Pancreas (tissue), 10 donors: ENCODE results near the gene WNT2B. TPM values are rescaled to one million over a fixed set of nuclear protein-coding genes. Genes with fewer than 3 reads are reported as not detected.

Experiments
- ATAC-seq, 4 donors: fragments of 200-7000 bp; cut with Tn5 transposase; one replicate each; pipeline versions ENCODE4 v1.8.0 to v1.9.1; 2020; ENCODE audit warnings: mild to moderate bottlenecking in 4 of 4, moderate library complexity in 4 of 4
- DNase-seq, 6 donors: peaks; one replicate each; pipeline ENCODE4 v3.0.0-alpha.2; 2020
- FAIRE-seq: peaks from 2 replicates; lab custom pipeline; 2012; peaks lifted over from hg19 to GRCh38; lab: Jason Lieb, UNC
- H3K27ac ChIP-seq, 4 donors: fragments of 200-600 bp; sonication (generic); 1 replicate in 3 of 4; 2 replicates in 1 of 4; pipeline versions ENCODE4 v1.5.0 to v1.8.0; 2020
- H3K27me3 ChIP-seq, 4 donors: fragments of 200-600 bp; one replicate each; pipeline ENCODE4 v1.8.0; 2021
- H3K36me3 ChIP-seq, 3 donors: fragments of 200-600 bp; sonication (generic) in 1 of 3; one replicate each; pipeline versions ENCODE4 v1.5.0 to v1.8.0; 2020 to 2021
- H3K4me1 ChIP-seq, 3 donors: fragments of 200-600 bp; one replicate each; pipeline ENCODE4 v1.8.0; 2021
- H3K4me3 ChIP-seq, 4 donors: fragments of 200-600 bp; sonication (generic) in 2 of 4; one replicate each; pipeline versions ENCODE4 v1.5.0 to v1.8.0; 2020 to 2021
- H3K9me3 ChIP-seq, 4 donors: fragments of 200-600 bp; one replicate each; pipeline ENCODE4 v1.8.0; 2021
- WGBS, 2 donors: extraction: QIAGEN DNeasy Blood & Tissue Kit; methylation state at CpG; one replicate each; pipeline ENCODE4 v1.1.7; 2013; 5-methylcytosine and 5-hydroxymethylcytosine counted together
- intact Hi-C, 3 donors: fragments of 100-400 bp; cut with DNase I; formaldehyde crosslinking; loops; one replicate each; pipeline versions ENCODE4 v1.11.1 to v1.14.2; 2022
- polyA plus RNA-seq, 2 donors: library from polyadenylated mRNA; stranded (reverse); fragments of 200-250 nt; gene quantifications; one replicate each; pipeline ENCODE4 v1.2.3, GENCODE V29; 2013
- total RNA-seq, 6 donors: library from RNA; stranded (reverse); fragmentation: NEBNext Ultra II Directional in 4 of 6; extraction: Animal tissue kit (Norgen Biotek cat#: 25700) in 4 of 6; gene quantifications; one replicate each; pipeline versions ENCODE4 v1.2.1 to v1.2.4, GENCODE V29; 2021 to 2023
- TF ChIP-seq, protein P1 (sequence below), 4 donors: fragments of 200-600 bp; sonication (generic) in 3 of 4; IDR thresholded peaks; one replicate each; pipeline versions ENCODE4 v1.5.0 to v1.8.0; 2021; ENCODE audit warnings: antibody characterized with exemption in 4 of 4
- donor health status: healthy with polysubstance abuse.
- donor health status: DM: no; HTN: no; CAD: no; lungs with moderate emphysema.
- donor health status: DM: no; HTN: no; CAD: no.
- donor health status: control.
- donor health status: control.
- donor health status: Bipolar disorder and iron deficiency.
- donor health status: DM: yes; HTN: yes; CAD: no.
- donor health status: DM: no; HTN: no; CAD: no.
- donor health status: DM: no; HTN: no; CAD: no.
- donor health status: DM: yes; HTN: yes; CAD: no.

WNT2B gene
- total and polyA plus RNA-seq, 8 donors = 0.79 to 2.7 (median 1.4) TPM

DNA sequence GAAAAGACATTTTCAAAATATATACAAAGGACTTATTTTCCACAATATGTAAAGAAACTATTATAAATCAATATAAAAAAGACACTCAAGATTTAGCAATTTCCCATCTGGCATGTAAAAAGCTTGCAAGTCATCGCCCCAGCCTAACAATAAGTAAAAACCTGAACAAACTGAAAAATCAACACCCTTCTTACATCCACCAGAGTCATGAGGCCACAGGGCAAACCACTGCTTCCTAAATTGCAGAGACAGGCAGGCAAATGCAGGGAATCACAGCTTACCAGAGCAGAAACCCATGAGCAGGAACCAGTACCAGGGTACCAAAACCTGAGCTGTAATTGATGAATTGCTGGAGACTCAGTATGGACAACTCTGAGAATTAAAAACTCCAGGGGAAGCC lies 16.7 kb upstream of the WNT2B start:
- TF ChIP-seq, protein P1, sequence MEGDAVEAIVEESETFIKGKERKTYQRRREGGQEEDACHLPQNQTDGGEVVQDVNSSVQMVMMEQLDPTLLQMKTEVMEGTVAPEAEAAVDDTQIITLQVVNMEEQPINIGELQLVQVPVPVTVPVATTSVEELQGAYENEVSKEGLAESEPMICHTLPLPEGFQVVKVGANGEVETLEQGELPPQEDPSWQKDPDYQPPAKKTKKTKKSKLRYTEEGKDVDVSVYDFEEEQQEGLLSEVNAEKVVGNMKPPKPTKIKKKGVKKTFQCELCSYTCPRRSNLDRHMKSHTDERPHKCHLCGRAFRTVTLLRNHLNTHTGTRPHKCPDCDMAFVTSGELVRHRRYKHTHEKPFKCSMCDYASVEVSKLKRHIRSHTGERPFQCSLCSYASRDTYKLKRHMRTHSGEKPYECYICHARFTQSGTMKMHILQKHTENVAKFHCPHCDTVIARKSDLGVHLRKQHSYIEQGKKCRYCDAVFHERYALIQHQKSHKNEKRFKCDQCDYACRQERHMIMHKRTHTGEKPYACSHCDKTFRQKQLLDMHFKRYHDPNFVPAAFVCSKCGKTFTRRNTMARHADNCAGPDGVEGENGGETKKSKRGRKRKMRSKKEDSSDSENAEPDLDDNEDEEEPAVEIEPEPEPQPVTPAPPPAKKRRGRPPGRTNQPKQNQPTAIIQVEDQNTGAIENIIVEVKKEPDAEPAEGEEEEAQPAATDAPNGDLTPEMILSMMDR (IDR thresholded peaks at IDR 0.05) = no peak
- FAIRE-seq (no peak), ATAC-seq (no peak), DNase-seq (no peak)
- Histone ChIP-seq H3K9me3 (no peaks in the 10 kb centered on the region), H3K27ac (no peak overlapping the region), H3K4me3 (no peak overlapping the region), H3K27me3 (no peaks in the 10 kb centered on the region), H3K4me1 (no peaks in the 10 kb centered on the region), H3K36me3 (no peaks in the 10 kb centered on the region)
- intact Hi-C loops = no loop called here
- 88 to 93% methylated on average over 1 of the region's 1 CpG for WGBS, 2 donors

DNA sequence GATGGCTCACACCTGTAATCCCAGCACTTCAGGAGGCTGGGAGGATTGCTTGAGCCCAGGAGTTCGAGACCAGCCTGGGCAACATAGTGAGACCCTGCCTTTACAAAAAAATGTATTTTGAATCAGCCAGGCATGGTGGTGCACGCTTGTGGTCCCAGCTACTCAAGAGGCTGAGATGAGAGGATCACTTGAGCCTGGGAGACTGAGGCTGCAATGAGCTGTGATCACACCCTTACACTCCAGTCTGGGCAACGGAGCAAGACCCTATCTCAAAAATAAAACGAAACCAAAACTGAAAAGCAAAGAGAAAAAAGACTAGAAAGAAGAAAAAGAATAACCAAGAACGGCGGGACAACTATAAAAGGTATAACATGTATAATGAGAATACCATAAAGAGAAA lies 15.4 kb upstream of the WNT2B start:
- Histone ChIP-seq H3K36me3 (no peaks in the 10 kb centered on the region), H3K9me3 (no peaks in the 10 kb centered on the region), H3K4me1 (no peaks in the 10 kb centered on the region), H3K4me3 (no peak overlapping the region), H3K27ac (no peak overlapping the region), H3K27me3 (no peaks in the 10 kb centered on the region)
- TF ChIP-seq, protein P1 (IDR thresholded peaks at IDR 0.05) = no peak
- no peak for DNase-seq
- intact Hi-C loops = no loop called here
- FAIRE-seq = no peak
- no peak for ATAC-seq
- WGBS, 2 donors = 67 to 75% methylated on average over 6 of the region's 6 CpGs

DNA sequence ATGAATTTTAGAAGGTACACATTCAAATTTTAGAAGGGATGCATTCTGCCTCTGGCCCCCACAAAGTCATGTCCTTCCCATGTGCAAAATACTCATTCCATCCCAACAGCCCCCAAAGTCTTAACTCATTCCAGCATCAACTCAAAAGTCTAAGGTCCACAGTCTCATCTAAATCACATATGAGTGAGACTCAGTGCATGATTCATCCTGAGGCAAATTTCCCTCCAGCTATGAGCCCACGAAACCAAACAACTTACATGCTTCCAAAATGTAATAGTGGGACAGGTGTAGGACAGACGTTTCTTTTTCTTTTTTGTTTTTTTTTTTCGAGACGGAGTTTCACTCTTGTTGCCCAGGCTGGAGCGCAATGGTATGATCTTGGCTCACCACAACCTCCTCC lies 12.5 kb upstream of the WNT2B start:
- Histone ChIP-seq H3K4me1 (no peaks in the 10 kb centered on the region), H3K4me3 (no peak overlapping the region), H3K36me3 (no peaks in the 10 kb centered on the region), H3K9me3 (no peaks in the 10 kb centered on the region), H3K27me3 (no peaks in the 10 kb centered on the region), H3K27ac (no peak overlapping the region)
- TF ChIP-seq, protein P1 (IDR thresholded peaks at IDR 0.05) = no peak
- ATAC-seq (no peak), FAIRE-seq (no peak), DNase-seq (no peak)
- 72 to 79% methylated on average over 5 of the region's 5 CpGs for WGBS, 2 donors
- intact Hi-C loops = no loop called here

DNA sequence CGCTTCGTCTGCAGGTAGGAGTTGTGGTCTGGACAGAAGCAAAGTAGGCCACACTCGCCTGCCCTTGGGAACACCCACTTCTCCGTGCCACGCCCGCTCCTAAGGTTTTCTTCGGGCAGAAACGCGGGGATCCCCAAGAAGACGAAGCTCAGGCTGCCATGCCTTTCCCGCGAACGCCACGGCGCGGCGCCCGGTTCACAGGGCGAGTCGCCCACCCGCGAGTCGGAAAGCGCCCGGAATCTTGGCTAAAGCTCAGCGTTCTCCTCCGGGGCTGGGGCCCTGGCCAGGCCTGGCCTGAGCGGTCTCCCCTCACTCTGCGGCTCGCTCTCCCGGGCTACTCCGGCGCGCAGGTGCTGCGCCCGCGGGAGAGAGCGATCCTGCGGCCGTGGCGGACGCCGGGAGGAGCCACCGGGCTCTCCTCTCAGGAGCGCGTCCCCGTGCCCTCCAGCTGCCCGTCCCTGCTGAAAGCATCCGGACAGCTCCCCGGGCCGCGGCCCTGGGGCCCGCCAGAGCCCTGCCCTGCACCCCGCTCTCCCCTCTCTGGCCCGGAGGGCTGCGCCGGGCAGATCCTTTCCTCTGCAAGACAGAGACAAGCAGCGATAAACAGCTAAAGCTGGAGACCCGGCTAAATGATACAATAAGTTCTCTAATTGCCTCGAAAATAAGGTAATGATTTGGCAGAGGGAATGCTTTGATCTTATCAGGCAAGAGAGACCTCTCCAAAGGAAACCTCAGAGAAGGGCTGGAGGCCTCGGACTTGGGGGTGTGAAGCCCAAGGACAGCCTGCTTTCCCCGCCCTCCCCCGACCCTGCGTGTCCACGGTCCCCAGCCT lies 6.7 kb upstream of the WNT2B start:
- Histone ChIP-seq H3K4me3 (peak overlapping the region; percentile 9 to 57 (median 36)), H3K27me3 (no peaks in the 10 kb centered on the region), H3K36me3 (no peaks in the 10 kb centered on the region), H3K4me1 (no peaks in the 10 kb centered on the region), H3K27ac (no peak overlapping the region), H3K9me3 (no peaks in the 10 kb centered on the region)
- no peak for FAIRE-seq
- 5 to 7% methylated on average over 52 to 65 of the region's 65 CpGs for WGBS, 2 donors
- intact Hi-C loops = loop anchor here in 1 of 3 donors (10.0 kb wide), 1 partner anchor 203 kb away; the partner anchor contains the start of gene RHOC
- DNase-seq = peak; percentile 46 to 87 (median 68)
- ATAC-seq = peak; percentile 85 to 96 (median 91)
- TF ChIP-seq, protein P1 (IDR thresholded peaks at IDR 0.05) = peak; percentile 16 to 46 (median 40)

DNA sequence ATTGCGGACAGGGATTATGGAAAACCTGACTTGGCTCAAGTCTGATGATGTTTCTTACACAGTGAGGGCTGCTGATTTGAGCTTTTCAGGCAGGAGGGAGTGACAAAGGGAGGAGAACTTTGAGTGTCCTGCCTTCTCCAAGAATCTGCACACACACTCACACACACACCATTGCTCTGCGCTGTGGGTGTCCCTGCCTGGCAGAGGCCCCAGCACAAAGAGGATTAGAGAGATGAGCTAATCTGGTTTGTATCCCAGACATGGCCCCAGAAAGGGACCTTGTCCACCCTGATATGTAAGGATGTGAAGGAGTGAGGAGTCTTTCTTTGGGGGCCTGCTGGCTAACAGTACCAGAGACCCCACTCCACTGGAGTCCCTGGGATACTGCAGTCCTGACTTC lies 5.9 kb upstream of the WNT2B start:
- WGBS, 2 donors = 83 to 84% methylated on average over 2 of the region's 2 CpGs
- Histone ChIP-seq H3K9me3 (no peaks in the 10 kb centered on the region), H3K27me3 (no peaks in the 10 kb centered on the region), H3K4me3 (no peak overlapping the region), H3K4me1 (peaks cover 0 to 2% (median 0%) of the 10 kb centered on the region in 3 donors), H3K36me3 (no peaks in the 10 kb centered on the region), H3K27ac (no peak overlapping the region)
- DNase-seq = no peak
- intact Hi-C loops = loop anchor here in 1 of 3 donors (10.0 kb wide), 1 partner anchor 202 kb away; the partner anchor contains the start of gene RHOC
- FAIRE-seq = no peak
- no peak for ATAC-seq
- TF ChIP-seq, protein P1 (IDR thresholded peaks at IDR 0.05) = no peak
